ENCODE measurements around the gene CD27. TPM values are rescaled to one million over a fixed set of nuclear protein-coding genes. Genes with fewer than 3 reads are reported as not detected.

Gene CD27
- total and polyA plus RNA-seq, 2 of the 13 experiments (the other 11 are each of a cell fraction or from before 2014, with no cell fraction given): 0.12 TPM; not detected in 1

- TF ChIP-seq FOXK1 (CRISPR knock-in tag; IDR thresholded peaks at IDR 0.05; ENCODE audit: borderline replicate concordance, low read depth) (peak; percentile 88; the same call in 1 of the 2 replicates), ZNF335 (CRISPR knock-in tag; IDR thresholded peaks at IDR 0.05) (0 out of 2 replicates have a peak, but pooled peaks have one; percentile 42), NCOA2 (CRISPR knock-in tag; IDR thresholded peaks at IDR 0.05) (no peak), IRX3 (CRISPR knock-in tag; IDR thresholded peaks at IDR 0.05; ENCODE audit: borderline replicate concordance, low read depth) (0 out of 2 replicates have a peak, but pooled peaks have one; percentile 4), ZNF639 (CRISPR knock-in tag; conservative IDR thresholded peaks at IDR 0.05) (no peak), SMAD9 (CRISPR knock-in tag; IDR thresholded peaks at IDR 0.05) (no peak), PPARG (CRISPR knock-in tag; conservative IDR thresholded peaks at IDR 0.05) (0 out of 2 replicates have a peak, but pooled peaks have one; percentile 60), ZFY (CRISPR knock-in tag; IDR thresholded peaks at IDR 0.05) (peak; percentile 73), CREM (IDR thresholded peaks at IDR 0.05) (peak; percentile 79), CREM (CRISPR knock-in tag; IDR thresholded peaks at IDR 0.05) (no peak), ATF4 (CRISPR knock-in tag; IDR thresholded peaks at IDR 0.05) (no peak), ZNF276 (CRISPR knock-in tag; IDR thresholded peaks at IDR 0.05; ENCODE audit: low read depth) (no peak; the same call in 1 of the 2 replicates), ZNF17 (CRISPR knock-in tag; IDR thresholded peaks at IDR 0.05) (no peak), POLR2AphosphoS5 (IDR thresholded peaks at IDR 0.05; ENCODE audit: low read depth, low read length) (peak; percentile 95), ZNF781 (CRISPR knock-in tag; IDR thresholded peaks at IDR 0.05; ENCODE audit: borderline replicate concordance, not compliant biosample characterization) (peak; percentile 22), SYNCRIP (IDR thresholded peaks at IDR 0.05; ENCODE audit: insufficient read depth, low read depth, low read length) (no peak), ZNF850 (CRISPR knock-in tag; conservative IDR thresholded peaks at IDR 0.05) (no peak), SALL1 (CRISPR knock-in tag; IDR thresholded peaks at IDR 0.05) (peak; percentile 50; the same call in 1 of the 2 replicates), WIZ (CRISPR knock-in tag; IDR thresholded peaks at IDR 0.05) (no peak), ZNF326 (CRISPR knock-in tag; IDR thresholded peaks at IDR 0.05; ENCODE audit: borderline replicate concordance) (no peak), DPF2 (CRISPR knock-in tag; IDR thresholded peaks at IDR 0.05; ENCODE audit: borderline replicate concordance, low read depth) (no peak), ZNF264 (CRISPR knock-in tag; IDR thresholded peaks at IDR 0.05) (peak; percentile 19; the same call in 1 of the 2 replicates), NFYB (CRISPR knock-in tag; IDR thresholded peaks at IDR 0.05) (no peak), TBL1XR1 (IDR thresholded peaks at IDR 0.05; ENCODE audit: borderline replicate concordance, low read length, partially characterized antibody) (no peak), ZBTB34 (CRISPR knock-in tag; IDR thresholded peaks at IDR 0.05) (no peak; the same call in 1 of the 2 replicates), ZNF350 (CRISPR knock-in tag; IDR thresholded peaks at IDR 0.05; ENCODE audit: borderline replicate concordance, low read depth) (peak; percentile 70; the same call in 1 of the 2 replicates)
These were observed 48.2 kb downstream of the CD27 start, which contains the start of gene MRPL51 (continued) for GRCh38 chr12:6492838-6493496.
